Stimulated activated CD4-positive, alpha-beta T cell treated with anti-CD3 and anti-CD28 coated beads, Interleukin-4, amount 100 ng/mL, for 48 hours (primary cell): ENCODE results near the gene ABCC10.
"Not testable (repeated sequence)": the region's sequence is repeated elsewhere in the genome, so short reads cannot be mapped to it uniquely, and the experiment has no call there.

Experiments
- DNase-seq, 2 donors: peaks; one replicate each; pipeline ENCODE4 v3.0.0-alpha.2; 2020; ENCODE audit warnings: low read depth in 2 of 2

Gene ABCC10

DNA sequence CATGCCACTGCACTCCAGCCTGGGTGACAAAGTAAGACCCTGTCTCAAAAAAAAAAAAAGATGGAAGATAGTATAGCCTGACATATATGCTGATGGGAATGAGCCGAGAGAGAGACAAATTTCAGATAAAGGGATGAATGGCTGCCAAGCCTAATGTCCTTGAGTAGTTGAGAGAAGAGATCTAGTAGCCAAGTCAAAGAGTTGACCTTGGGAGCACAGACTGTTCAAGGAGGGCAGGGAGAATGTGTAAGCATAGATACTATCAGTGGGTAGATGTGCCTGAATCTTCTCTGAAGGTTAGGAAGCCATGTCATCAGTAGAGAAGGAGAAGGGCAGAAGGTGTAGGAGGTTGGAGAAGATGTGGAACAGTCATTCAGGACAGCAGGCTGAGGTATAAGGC, 20.0 kb upstream of the ABCC10 start:
- DNase-seq = no peak

DNA sequence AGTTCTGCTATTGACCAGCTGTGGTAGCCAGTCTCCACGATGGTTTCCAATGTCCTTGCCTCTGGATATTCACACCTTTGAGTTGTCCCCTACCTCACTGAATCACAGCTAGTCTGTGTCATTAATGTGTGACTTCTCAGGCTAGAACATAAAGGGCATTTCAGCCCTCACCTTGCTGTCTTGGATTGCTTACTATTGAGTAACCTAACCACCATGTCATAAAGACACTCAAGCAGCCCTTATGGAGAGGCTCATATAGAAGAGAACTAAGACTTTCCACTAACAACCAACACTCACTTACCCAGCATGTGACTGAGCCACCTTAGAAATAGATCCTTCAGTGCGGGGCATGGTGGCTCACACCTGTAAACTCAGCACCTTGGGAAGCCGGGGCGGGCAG, 19.1 kb upstream of the ABCC10 start:
- no peak for DNase-seq

DNA sequence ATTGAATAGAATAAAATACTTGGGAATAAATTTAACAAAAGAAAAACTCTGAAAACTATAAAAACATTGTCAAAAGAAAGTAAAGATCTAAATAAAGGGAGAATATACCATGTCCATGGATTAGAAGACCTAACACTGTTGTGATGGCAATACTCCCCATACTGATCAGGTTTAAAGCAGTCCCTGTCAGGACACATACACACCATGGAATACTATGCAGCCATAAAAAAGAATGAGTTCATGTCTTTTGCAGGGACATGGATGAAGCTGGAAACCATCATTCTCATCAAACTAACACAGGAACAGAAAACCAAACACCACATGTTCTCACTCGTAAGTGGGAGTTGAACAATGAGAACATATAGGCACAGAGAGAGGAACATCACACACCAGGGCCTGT, 16.6 kb upstream of the ABCC10 start:
- DNase-seq = not testable (repeated sequence)

DNA sequence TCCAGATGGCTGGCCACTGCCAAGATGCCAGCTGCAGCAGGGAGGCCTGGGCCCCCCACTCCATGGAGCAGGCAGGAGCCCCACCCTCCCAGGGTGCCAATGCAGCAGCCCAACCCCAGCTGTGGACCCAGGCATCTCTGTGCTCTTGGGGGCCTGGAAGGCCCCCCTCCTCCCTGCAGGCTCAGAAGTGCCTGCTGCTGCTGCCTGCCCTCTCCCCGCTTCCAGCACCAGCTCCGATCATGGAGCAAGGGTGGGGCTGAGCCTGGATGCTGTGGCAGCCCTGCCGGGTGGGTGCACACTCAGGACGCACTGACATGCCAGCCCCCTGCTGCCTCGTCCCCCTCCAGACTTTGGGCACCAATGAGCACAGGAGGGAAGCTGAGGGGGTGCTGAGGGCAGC, 14.8 kb upstream of the ABCC10 start:
- no peak for DNase-seq

DNA sequence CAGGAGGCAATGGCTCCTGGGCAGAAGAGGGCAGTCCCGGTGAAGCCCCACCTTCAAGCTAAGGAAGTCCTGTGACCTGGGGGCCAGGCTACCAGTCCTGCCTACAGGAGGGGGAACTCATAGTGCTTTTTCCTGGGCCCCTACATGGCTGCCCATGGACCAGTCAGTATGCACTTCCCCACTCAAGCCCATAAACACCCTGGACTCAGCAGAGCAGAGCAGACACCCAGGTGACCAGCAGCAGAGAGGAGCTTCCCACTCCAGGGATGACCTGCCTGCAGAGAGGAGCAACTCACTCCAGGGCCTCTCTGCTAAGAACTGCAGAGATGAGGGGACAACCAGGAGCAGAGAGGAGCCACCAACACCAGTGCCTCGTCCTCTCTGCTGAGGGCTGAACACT, 14.3 kb upstream of the ABCC10 start:
- no peak for DNase-seq

DNA sequence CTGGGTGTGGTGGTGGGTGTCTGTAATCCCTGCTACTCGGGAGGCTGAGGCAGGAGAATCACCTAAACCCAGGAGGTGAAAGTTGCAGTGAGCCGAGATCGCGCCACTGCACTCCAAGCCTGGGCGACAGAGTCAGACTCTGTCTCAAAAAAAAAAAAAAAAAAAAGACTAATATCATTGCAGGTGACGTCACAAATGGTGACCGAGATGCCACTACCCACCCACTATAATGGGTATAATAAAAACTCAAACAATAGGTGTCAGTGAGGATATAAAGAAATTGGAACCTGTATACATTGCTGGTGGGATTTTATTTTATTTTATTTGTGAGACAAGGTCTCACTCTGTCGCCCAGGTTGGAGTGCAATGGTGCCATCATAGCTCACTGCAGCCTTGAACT, 12.1 kb upstream of the ABCC10 start:
- DNase-seq = not testable (repeated sequence)

DNA sequence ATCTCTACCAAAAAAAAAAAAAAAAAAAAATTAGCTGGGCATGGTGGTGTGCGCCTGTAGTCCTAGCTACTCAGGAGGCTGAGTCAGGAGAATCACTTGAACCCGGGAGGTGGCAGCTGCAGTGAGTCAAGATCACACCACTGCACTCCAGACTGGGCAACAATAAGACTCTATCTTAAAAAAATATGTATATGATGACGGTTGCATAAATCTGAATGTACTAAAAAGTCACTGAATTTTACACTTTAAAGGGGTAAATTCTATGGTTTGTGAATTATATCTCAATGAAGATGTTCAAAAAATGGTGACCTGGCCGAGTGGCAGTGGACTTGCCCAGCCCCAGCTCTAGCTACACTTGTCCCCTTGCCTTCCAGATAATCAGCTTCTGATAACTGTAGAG, 10.4 kb upstream of the ABCC10 start:
- DNase-seq = no peak

DNA sequence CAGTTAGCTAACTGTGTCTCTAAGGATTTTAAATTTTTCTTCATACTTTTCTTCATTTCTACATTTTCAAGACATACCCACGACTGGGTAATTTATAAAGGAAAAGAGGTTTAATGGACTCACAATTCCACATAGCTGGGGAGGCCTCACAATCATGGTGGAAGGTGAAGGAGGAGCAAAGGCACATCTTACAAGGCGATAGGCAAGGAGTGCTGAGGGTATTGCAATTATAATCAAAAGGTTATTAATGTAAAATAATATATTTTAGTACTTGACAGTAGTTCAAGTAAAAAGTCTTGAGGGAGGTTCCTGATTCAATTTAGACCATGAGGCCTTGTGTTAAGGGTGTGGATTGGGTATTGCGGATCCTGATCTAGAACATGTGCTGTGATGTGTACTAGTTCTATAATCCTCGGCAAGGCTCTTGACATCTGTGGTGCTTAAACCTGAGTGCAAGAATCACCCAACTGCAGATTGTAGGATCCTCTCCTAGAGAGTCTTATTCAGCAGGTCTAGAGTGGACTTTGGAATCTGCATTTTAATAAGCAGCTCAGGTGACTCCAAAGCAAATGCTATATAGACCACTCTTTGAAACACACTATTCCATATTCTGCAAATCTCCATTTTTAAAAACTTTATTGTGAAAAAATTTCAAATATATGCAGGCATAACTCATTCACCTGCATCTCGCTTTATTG, 7.2 kb upstream of the ABCC10 start:
- DNase-seq = no peak

DNA sequence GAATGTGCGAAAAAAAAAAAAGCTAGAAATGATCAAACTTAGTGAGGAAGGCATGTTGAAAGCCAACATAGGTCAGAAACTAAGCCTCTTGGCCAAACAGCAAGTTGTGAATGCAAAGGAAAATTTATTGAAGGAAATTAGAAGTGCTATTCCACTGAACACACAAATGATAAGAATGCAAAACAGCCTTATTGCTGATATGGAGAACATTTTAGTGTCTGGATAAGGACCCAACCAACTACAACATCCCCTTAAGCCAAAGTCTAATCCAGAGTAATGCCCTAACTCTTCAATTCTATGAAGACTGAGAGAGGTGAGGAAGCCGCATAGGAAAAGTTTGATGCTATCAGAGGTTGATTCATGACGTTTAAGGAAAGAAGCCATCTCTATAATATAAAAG, 5.5 kb upstream of the ABCC10 start:
- no peak for DNase-seq

DNA sequence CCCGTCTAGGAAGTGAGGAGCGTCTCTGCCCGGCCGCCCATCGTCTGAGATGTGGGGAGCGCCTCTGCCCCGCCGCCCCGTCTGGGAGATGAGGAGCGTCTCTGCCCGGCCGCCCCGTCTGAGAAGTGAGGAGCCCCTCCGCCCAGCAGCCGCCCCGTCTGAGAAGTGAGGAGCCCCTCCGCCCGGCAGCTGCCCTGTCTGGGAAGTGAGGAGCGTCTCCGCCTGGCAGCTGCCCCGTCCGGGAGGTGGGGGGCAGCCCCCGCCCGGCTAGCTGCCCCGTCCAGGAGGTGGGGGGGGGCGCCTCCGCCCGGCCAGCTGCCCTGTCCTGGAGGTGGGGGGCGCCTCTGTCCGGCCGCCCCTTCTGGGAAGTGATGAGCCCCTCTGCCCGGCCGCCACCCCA, 2.3 kb upstream of the ABCC10 start:
- not testable (repeated sequence) for DNase-seq

DNA sequence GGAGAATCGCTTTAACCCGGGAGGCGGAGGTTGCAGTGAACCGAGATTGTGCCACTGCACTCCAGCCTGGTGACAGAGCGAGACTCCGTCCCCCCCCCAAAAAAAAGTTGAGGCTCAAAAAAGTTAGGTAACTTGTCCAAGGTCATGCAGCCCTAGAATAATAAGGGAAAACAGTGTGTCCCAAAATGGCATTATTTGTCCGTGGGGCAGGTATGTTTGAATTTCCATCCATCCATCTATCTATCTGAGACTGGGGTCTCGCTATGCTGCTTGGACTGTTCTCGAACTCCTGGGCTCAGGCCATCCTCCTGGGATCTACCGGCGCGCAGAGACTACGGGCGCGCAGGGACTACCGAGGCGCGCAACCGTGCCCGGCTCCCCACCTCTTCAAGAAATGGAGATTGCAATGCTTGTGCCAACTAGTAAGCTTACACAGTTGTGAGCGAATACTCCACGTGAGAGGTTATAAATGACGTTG, 374 bp upstream of the ABCC10 start:
- DNase-seq = no peak

DNA sequence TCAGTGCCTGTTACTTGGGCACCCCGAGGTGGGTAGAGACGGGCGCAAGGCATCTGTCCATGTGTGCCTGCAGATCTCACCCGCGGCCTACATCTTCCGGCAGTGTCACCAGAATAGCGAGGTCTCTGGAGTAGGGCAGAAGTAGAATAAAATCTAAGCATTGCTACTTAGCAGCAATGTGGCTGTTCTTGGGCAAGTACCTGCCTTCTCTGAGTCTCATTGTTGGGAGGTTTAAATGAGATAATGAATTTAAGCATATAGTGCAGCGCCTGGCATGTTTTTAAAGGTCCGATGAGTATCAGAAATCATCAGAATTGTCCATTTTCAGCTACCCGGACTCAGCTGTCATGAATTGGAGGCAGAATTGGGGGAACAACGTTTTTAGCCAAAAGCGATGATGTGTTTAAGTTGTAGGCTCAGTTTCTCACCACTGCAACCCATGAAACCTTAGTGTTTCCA, 800 bp downstream of the ABCC10 start:
- DNase-seq = no peak

DNA sequence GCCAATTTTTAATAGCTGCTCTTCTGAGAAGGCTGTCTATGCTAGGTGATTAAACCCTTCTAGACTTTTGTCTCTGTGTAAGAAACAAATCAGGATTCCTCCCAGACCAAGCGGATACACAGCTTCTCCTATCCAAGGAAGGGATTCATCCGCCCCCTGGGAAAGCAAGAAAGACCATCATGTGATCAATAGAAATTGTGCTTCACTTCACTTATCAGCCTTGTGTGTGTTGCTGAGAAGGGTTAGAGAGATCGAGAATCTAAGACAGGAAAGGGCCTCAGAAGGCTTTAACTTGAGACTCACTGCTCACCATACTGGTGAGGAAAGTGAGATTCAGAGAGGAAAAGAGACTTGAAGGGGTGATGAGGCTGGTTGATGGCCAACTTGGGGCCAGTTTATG, 1.5 kb downstream of the ABCC10 start:
- DNase-seq = no peak

DNA sequence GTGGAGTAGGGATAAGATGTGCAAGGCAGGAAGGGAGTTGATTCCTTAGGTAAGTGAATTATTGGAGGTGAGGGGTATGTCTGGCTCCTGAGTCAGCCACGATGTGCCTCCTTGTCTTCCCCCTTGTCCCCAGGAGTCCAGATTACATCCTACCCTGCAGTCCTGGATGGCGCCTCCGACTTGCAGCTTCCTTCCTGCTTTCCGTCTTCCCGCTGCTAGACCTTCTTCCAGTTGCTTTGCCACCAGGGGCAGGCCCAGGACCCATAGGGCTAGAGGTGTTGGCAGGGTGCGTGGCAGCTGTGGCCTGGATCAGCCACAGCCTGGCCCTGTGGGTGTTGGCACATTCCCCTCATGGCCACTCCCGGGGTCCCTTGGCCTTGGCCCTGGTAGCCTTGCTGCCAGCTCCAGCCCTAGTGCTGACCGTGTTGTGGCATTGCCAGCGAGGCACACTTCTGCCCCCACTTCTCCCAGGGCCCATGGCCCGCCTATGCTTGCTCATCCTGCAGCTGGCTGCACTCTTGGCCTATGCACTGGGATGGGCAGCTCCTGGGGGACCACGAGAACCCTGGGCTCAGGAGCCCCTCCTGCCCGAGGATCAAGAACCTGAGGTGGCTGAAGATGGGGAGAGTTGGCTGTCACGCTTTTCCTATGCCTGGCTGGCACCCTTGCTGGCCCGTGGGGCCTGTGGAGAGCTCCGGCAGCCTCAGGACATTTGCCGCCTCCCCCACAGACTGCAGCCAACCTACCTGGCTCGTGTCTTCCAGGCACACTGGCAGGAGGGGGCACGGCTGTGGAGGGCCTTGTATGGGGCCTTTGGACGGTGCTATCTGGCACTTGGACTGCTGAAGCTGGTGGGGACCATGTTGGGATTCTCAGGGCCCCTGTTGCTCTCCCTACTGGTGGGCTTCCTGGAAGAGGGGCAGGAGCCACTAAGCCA, 4.9 kb downstream of the ABCC10 start:
- DNase-seq = no peak

DNA sequence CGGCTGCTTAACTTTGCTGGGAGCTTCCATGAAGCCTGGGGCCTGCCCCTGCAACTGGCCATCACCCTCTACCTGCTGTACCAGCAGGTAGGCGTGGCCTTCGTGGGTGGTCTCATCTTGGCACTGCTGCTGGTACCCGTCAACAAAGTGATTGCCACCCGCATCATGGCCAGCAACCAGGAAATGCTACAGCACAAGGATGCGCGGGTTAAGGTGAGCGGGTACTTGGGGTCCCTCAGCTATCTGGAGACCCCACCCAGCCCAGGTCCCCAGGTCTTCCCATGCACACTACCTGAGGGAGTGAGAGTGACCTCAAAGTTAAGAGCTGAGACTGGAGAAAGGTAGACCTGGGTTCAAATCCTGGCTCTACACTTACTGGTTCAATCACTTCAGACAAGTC, 5.8 kb downstream of the ABCC10 start:
- DNase-seq = no peak

DNA sequence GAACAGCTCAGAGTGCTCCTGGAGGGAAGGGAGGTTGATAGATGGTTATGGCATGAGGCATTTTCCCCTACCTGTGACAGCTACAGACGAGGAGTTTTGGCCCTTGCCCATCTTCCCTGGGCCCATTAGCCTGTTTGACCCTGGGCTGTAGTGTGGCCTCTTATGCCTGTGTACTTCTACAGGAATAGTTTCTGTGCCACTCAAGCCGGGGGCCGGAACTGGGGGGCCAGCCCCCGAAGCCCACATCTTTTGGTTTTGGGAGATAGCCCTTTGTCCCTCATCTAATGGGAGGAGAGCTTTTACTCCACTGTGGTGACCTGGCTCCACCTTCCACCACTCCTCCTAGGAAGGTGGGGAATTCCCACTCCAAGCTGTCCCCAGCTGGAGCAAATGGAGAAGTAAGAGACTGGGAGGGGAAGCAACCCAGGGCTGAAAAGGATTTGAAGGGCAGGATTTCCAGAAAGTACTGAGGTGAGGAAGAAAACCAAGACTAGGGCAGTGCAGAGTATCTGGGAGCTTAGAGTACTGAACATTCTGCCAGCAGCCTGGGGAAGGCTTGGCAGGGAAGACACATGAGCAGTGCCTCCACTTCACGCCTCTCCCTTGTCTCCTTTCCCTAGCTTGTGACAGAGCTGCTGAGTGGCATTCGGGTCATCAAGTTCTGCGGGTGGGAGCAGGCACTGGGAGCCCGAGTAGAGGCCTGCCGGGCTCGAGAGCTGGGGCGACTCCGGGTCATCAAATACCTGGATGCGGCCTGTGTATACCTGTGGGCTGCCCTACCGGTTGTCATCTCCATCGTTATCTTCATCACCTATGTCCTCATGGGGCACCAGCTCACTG, 6.9 kb downstream of the ABCC10 start:
- no peak for DNase-seq

DNA sequence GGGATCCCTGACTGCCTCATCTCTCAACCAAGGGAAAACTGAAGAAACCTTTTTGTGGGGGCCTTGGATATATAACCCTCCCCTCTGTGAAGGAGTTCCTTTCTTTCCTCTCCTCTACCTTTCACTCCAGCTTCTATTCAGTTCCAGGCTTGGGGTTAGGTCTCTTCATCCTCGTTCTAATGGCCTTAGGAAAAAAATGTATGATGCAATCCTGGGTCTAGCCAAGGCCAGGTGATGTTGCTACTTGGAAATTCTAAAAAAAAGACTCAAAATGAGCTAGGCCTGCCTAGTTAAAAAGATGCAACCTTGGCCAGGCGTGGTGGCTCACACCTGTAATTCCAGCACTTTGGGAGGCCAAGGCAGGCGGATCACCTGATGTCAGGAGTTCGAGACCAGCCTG, 7.6 kb downstream of the ABCC10 start:
- DNase-seq = no peak

DNA sequence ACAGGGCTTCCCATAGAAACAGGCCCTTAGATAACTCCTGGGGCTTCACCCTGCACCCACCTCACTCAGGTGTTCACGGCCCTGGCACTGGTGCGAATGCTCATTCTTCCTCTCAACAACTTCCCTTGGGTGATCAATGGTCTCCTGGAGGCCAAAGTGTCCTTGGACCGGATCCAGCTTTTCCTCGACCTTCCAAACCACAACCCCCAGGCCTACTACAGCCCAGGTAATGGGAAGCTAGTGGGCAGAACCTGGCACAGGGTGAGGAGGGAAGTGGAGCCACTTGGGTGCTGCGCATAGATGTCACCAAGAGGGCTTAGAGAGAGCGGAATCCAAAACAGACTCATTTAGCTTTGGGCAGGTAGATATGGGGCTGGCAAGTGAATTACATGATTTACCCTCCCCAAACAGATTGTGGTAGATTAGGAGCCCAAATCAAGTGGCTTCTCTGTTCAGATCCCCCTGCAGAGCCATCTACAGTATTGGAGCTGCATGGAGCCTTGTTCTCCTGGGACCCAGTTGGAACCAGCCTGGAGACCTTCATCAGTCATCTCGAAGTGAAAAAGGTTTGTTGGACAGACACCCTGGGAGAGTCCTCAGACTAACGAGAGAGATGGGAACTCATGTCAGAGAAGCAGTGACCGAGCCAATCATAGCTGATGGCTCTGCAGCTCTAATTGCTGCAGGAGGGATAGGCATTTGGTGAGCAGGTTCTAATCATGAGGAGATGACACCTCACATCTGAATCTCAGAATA, 8.5 kb downstream of the ABCC10 start:
- DNase-seq = no peak

DNA sequence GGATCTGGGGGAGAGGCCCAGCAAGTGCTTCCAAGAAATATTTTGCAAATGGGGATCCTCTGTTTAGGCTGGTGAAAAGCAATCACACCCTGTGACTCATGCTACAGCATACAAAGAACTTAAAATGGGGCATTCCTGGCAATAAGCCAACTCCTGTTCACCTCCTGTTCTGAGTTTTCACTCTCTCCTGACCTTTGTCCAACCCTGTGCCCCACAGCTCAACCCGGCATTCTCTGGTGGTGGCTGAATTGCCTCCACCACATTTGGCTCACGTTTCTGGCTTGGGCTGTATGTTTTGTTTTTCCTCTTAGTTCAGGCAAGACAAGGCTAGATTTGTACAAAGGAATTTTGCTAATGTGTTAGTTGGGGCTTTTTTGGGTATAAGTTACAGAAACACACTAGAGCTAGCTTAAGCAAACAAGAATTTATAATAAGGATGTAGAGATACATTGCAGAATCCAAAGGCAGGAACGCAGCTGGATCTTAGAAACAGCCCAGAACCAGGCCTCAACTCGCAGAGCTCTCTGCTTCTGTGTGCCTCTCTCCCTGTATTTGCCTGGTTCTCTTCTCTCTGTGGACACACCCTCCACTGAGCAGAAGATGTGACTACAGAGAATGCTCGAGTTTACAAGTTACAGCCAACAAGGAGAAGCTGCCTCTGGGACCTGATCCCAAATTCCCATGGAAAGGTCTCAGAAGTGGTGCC, 9.4 kb downstream of the ABCC10 start:
- DNase-seq = no peak

DNA sequence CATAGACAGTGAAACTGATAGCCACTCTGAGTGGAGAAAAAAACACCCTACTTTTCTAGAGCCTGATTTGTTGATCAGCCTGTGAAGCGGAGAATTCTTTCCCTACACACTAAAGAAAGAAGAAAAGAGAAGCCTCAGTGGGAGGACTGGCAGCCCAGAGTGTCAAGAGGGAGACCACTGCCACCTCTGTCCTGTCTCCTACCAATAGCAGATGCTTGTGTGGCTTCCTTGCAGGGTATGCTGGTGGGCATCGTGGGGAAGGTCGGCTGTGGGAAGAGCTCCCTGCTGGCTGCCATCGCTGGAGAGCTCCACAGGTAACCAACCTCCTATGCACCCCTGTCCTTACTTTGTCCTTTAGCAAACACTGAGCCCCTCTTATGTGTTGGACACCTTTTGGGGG, 10.4 kb downstream of the ABCC10 start:
- no peak for DNase-seq

DNA sequence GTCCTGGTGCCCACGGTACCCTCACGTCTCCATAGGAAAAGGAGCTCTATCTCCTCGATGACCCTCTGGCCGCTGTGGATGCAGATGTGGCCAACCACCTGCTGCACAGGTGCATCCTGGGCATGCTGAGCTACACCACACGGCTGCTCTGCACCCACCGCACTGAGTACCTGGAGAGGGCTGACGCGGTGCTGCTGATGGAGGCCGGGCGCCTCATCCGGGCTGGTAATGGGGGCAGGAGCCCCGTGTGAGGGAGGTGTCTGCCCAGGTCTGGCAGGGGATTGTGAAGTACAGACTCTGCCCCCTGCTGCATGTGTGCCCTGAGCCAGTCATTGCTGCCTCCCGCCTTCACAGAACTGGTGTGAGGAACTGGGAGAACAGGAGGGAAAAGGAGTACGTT, 15.6 kb downstream of the ABCC10 start:
- DNase-seq = no peak
